ENCODE results near the gene ARID4B. TPM values are rescaled to one million over a fixed set of nuclear protein-coding genes. Genes with fewer than 3 reads are reported as not detected.

ARID4B gene
- total RNA-seq, 4 donors from 2014 or later = 29.0 to 54.5 (median 37.4) TPM

- ATAC-seq (ENCODE audit: low FRiP score) = no peak
- no peak for DNase-seq (ENCODE audit: low spot score)
- no peak for TF ChIP-seq CTCF (IDR thresholded peaks at IDR 0.05)
Observed at GRCh38 chr1:235181561-235182245, 146.3 kb downstream of the ARID4B start.

- DNase-seq (ENCODE audit: low spot score) = no peak
- TF ChIP-seq CTCF (IDR thresholded peaks at IDR 0.05) = no peak
- no peak for ATAC-seq (ENCODE audit: low FRiP score)
Observed at GRCh38 chr1:235180916-235181460, 147.0 kb downstream of the ARID4B start.

- ATAC-seq (ENCODE audit: low FRiP score) (no peak), DNase-seq (ENCODE audit: low spot score) (no peak)
- TF ChIP-seq CTCF (IDR thresholded peaks at IDR 0.05) = no peak
Observed at GRCh38 chr1:235176486-235176885, 151.5 kb downstream of the ARID4B start.

GRCh38 chr1:235169986-235170385 lies 158.0 kb downstream of the ARID4B start:
- DNase-seq (ENCODE audit: low spot score) (no peak), ATAC-seq (ENCODE audit: low FRiP score) (no peak)
- TF ChIP-seq CTCF (IDR thresholded peaks at IDR 0.05) = no peak

- TF ChIP-seq CTCF (IDR thresholded peaks at IDR 0.05) = no peak
- no peak for DNase-seq (ENCODE audit: low spot score)
- ATAC-seq (ENCODE audit: low FRiP score) = no peak
Observed at GRCh38 chr1:235168375-235168774, 159.6 kb downstream of the ARID4B start.

GRCh38 chr1:235161685-235162327 lies 166.2 kb downstream of the ARID4B start:
- DNase-seq (ENCODE audit: low spot score) = no peak
- ATAC-seq (ENCODE audit: low FRiP score) = no peak
- TF ChIP-seq CTCF (IDR thresholded peaks at IDR 0.05) = no peak
